ENCODE data around the gene WNT5B.

- TF ChIP-seq JUND (IDR thresholded peaks at IDR 0.05): peak; percentile 83 to 84
- TF ChIP-seq, protein P1, sequence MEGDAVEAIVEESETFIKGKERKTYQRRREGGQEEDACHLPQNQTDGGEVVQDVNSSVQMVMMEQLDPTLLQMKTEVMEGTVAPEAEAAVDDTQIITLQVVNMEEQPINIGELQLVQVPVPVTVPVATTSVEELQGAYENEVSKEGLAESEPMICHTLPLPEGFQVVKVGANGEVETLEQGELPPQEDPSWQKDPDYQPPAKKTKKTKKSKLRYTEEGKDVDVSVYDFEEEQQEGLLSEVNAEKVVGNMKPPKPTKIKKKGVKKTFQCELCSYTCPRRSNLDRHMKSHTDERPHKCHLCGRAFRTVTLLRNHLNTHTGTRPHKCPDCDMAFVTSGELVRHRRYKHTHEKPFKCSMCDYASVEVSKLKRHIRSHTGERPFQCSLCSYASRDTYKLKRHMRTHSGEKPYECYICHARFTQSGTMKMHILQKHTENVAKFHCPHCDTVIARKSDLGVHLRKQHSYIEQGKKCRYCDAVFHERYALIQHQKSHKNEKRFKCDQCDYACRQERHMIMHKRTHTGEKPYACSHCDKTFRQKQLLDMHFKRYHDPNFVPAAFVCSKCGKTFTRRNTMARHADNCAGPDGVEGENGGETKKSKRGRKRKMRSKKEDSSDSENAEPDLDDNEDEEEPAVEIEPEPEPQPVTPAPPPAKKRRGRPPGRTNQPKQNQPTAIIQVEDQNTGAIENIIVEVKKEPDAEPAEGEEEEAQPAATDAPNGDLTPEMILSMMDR (IDR thresholded peaks at IDR 0.05; ENCODE audit: low read depth, low read length, missing input control): no peak
These were observed 31.5 kb downstream of the WNT5B start for GRCh38 chr12:1660304-1661187.
